Aorta (tissue), 5 donors: ENCODE measurements around the gene CACNA1B. TPM values are rescaled to one million over a fixed set of nuclear protein-coding genes. Genes with fewer than 3 reads are reported as not detected.

ENCODE experiments used
- ATAC-seq: fragments of 200-7000 bp; cut with Tn5 transposase; one replicate; pipeline ENCODE4 v1.9.1; 2022; ENCODE audit warnings: moderate library complexity; ENCODE audit not compliant: low FRiP score
- DNase-seq, 2 donors: peaks; one replicate each; pipeline ENCODE4 v3.0.0-alpha.2; 2020
- H3K27ac ChIP-seq, 2 donors: one replicate each; pipeline ENCODE4 v1.5.1; 2013; ENCODE audit warnings: low read length in 2 of 2, mild to moderate bottlenecking in 2 of 2, moderate library complexity in 2 of 2, control low read depth in 1 of 2, inconsistent platforms in 1 of 2, low read depth in 1 of 2
- H3K27me3 ChIP-seq, 2 donors: one replicate each; pipeline ENCODE4 v1.6.1; 2013; ENCODE audit warnings: control low read depth in 1 of 2, low read length in 1 of 2, mild to moderate bottlenecking in 1 of 2, moderate library complexity in 1 of 2; ENCODE audit not compliant: insufficient read depth in 2 of 2, control insufficient read depth in 1 of 2
- H3K36me3 ChIP-seq, 2 donors: one replicate each; pipeline ENCODE4 v1.6.1; 2013; ENCODE audit warnings: control low read depth in 1 of 2, low read length in 1 of 2, mild to moderate bottlenecking in 1 of 2; ENCODE audit not compliant: insufficient read depth in 2 of 2, control insufficient read depth in 1 of 2
- H3K4me1 ChIP-seq, 2 donors: one replicate each; pipeline ENCODE4 v1.6.1; 2013; ENCODE audit warnings: low read length in 2 of 2, control low read depth in 1 of 2, mild to moderate bottlenecking in 1 of 2, moderate library complexity in 1 of 2; ENCODE audit not compliant: insufficient read depth in 2 of 2, control insufficient read depth in 1 of 2
- H3K4me3 ChIP-seq, 2 donors: one replicate each; pipeline ENCODE4 v1.5.1; 2013; ENCODE audit warnings: low read length in 2 of 2, control low read depth in 1 of 2, mild to moderate bottlenecking in 1 of 2
- H3K9me3 ChIP-seq: one replicate; pipeline ENCODE4 v1.6.1; 2013; ENCODE audit warnings: mild to moderate bottlenecking, low read length; ENCODE audit not compliant: control insufficient read depth
- WGBS, 2 donors: extraction: QIAGEN DNeasy Blood & Tissue Kit; methylation state at CpG; one replicate each; pipeline ENCODE4 v1.1.7; 2013; 5-methylcytosine and 5-hydroxymethylcytosine counted together
- intact Hi-C, 2 donors: fragments of 100-400 bp; cut with DNase I; formaldehyde crosslinking; loops; one replicate each; pipeline versions ENCODE4 v1.14.2 to v1.15.0; 2022
- polyA plus RNA-seq, 2 donors: library from polyadenylated mRNA; stranded (reverse); fragments of 200-250 nt; gene quantifications; one replicate each; pipeline ENCODE4 v1.2.3, GENCODE V29; 2013
- total RNA-seq, 2 donors: library from RNA; stranded (reverse); fragmentation: NEBNext Ultra II Directional; extraction: Animal tissue kit (Norgen Biotek cat#: 25700); gene quantifications; one replicate each; pipeline ENCODE4 v1.2.1, GENCODE V29; 2021
- donor health status: healthy with polysubstance abuse.
- donor health status: Bipolar disorder and iron deficiency.
- donor health status: DM: no; HTN: no; CAD: no.
- donor health status: DM: no; HTN: no; CAD: no.
- donor health status: DM: yes; HTN: yes; CAD: no.

Gene CACNA1B
- total and polyA plus RNA-seq, 4 donors, result under 0.01 to 0.05 (median 0.03) TPM; not detected in 1

DNA sequence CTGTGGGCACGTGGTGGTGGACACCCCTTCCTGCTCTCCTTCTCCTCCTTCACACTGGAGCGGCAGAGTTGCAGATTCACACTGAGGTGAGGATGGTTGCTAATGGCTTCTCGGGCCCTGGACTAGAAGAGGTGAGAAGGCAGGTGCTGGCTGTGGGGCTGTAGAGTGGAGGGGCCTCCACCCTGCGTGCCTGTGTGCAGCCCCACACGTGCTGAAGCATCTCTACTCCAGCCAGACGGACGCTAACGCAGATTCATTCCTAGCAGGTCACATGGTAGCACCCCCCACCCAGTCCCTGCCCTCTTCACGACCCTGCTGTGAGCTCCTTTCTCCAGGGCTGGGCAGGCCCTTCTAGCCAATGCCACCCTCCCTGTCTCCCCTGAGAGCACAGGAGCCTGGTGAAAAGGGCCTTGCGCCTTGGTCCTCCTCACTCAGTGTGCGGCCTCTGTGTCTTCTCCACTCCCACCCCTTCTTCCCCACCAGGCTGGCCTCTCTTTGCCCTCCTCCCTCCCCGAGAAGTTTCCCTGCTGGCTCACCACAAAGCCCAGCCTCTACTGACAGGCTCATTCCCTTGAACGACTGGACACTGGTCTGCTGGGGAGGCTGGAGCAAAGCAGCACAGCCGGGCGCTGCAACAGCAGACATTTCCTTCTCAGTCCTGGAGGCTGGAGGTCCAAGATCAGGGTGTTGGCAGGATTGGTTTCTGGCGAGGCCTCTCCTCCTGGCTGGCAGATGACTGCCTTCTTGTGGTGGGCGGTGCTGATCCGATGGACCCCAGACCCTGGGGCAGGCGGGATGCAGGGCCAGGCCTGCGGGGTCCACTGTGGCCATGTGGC, 14.2 kb downstream of the CACNA1B start:
- H3K36me3 ChIP-seq, result no peaks in the 10 kb centered on the region
- H3K4me3 ChIP-seq, result no peak overlapping the region
- intact Hi-C loops, result no loop called here
- peak in 1 of 2 donors; percentile 58 for DNase-seq
- no peak overlapping the region for H3K27ac ChIP-seq
- no peaks in the 10 kb centered on the region for H3K27me3 ChIP-seq
- no peaks in the 10 kb centered on the region for H3K4me1 ChIP-seq
- WGBS, 2 donors, result 61 to 65% methylated on average over 20 of the region's 20 CpGs
- no peaks in the 10 kb centered on the region for H3K9me3 ChIP-seq
- no peak for ATAC-seq

DNA sequence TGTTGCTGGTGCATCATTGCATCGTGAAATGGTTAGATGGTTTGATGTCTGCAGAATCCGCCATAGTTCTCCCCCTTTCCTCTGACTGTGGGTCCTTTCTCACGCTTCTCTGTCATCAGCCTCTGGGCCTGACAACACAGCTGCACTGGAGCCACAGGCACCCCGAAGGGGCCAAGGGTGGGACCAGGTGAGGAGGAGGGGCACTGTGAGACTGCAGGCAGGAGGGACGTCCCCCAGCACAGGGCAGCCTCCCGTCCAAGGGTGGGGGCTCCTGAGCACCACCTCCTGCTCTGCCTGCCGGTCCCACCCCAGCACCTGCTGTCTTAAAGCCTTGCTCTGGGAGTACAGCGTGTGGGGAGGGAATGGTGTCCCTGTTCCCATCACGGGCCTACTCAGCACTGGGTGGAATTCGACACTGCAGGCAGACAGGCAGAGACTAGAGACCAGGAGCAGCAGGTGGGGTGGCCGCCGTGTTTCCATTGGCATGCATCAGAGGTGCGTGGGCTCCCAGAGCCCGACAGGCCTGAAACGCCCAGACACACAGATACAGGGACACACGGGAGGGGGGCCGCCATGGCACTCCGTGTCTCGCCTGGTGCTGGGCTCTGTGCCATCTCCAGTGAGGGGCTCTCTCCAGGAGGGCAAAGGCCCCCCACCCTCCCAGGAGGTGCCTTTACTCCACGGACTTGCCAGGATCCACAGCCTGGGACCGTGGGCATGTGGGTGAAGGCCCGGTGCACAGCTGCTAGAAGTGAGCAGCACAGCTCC, 15.0 kb downstream of the CACNA1B start:
- no peak for ATAC-seq

DNA sequence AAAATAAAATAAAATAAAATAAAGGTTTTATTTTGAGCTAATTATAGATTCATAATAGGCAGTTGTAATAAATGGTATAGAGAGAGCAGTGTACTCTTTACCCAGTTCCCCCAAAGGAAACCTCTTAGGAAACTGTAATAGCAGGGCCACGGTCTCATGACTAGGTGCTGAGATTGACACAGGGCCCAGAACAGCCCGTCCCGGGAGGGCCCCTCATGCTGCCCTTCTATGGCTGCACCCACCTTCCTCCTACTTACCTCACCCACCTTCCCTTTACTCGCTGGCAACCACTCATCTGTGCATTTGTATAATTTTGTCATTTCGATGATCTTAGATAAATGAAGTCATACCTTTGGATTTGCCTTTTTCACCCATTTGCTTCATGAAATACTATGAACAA, 16.1 kb downstream of the CACNA1B start:
- WGBS, 2 donors, result 79 to 81% methylated on average over 5 of the region's 5 CpGs
- Histone ChIP-seq H3K4me1 (no peaks in the 10 kb centered on the region), H3K27me3 (no peaks in the 10 kb centered on the region), H3K9me3 (no peaks in the 10 kb centered on the region), H3K27ac (no peak overlapping the region), H3K36me3 (no peaks in the 10 kb centered on the region), H3K4me3 (no peak overlapping the region)
- DNase-seq (peak in 1 of 2 donors; percentile 9), ATAC-seq (no peak)
- intact Hi-C loops, result no loop called here

More for the DNA sequence above, 15.0 kb downstream of the CACNA1B start:
- 72 to 75% methylated on average over 20 to 22 of the region's 22 CpGs for WGBS, 2 donors
- intact Hi-C loops, result no loop called here
- no peaks in the 10 kb centered on the region for H3K27me3 ChIP-seq
- DNase-seq, result peak in 1 of 2 donors; percentile 68
- H3K36me3 ChIP-seq, result no peaks in the 10 kb centered on the region
- H3K4me3 ChIP-seq, result no peak overlapping the region
- no peak overlapping the region for H3K27ac ChIP-seq
- H3K9me3 ChIP-seq, result no peaks in the 10 kb centered on the region
- no peaks in the 10 kb centered on the region for H3K4me1 ChIP-seq

DNA sequence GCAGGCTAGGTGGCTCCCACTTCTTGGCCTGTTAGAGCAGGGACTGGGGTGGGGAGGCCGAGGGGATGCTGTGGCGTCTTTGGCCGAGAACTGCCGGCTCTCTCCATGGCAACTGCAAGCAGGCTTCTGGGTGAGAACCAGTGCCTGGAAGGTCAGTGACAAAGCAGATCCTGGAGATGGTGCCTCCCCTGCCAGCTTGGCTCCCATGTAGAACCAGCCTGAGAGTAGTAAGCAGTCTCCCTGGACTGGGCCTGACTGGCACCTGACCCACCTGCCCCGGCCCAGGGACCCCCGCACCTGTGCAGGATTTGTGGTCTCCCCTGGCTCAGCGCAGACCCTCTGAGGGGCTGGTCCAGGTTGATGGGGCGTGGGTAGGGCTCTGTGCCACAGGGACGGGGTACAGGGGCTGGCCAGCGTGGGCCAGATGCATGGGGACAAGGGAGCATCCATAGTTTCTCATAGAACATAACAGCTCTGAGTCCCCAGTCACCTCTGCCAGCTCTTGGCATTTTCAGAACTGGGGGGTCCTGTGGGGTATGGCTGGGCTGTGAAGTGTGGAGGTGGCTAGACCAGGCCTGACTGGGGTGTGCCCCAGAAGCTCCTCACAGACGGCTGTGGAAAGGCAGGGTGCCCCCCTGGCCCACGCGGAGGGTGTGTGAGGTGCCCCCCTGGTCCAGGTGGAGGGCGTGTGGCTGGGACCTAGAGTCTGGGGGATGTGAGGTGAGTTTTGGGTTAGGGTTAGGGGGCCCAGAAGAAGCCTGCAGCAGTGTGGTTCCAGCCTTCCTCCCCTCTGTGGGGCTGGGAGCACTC, 22.2 kb downstream of the CACNA1B start:
- no peaks in the 10 kb centered on the region for H3K27me3 ChIP-seq
- ATAC-seq (no peak), DNase-seq (peak in 1 of 2 donors; percentile 37)
- H3K27ac ChIP-seq, result no peak overlapping the region
- no peaks in the 10 kb centered on the region for H3K36me3 ChIP-seq
- no peaks in the 10 kb centered on the region for H3K4me1 ChIP-seq
- H3K9me3 ChIP-seq, result peaks cover 6% of the 10 kb centered on the region
- H3K4me3 ChIP-seq, result no peak overlapping the region
- WGBS, 2 donors, result 79 to 82% methylated on average over 14 of the region's 14 CpGs
- intact Hi-C loops, result no loop called here

DNA sequence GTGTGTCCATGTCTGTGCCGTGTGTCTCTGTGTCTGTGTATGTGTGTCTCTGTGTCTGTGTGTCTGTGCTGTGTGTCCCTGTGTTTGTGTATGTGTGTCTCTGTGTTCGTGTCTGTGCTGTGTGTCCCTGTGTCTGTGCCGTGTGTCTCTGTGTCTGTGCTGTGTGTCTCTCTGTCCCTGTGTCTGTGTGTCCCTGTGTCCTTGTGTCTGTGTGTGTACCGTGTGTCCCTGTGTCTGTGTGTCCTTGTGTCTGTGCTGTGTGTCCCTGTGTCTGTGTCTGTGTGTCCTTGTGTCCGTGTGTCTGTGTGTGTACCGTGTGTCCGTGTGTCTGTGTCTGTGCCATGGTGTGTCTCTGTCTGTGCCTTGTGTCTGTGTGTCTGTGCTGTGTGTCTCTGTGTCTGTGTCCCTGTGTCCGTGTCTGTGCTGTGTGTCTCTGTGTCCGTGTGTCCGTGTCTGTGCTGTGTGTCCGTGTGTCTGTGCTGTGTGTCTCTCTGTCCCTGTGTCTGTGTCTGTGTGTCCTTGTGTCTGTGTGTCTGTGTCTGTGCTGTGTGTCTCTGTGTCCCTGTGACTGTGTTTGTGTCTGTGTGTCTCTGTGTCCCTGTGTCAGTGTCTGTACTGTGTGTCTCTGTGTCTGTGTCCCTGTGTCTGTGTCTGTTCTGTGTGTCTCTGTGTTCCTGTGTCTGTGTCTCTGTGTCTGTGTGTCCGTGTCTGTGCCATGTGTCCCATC, 23.2 kb downstream of the CACNA1B start:
- Histone ChIP-seq H3K27me3 (no peaks in the 10 kb centered on the region), H3K27ac (no peak overlapping the region), H3K36me3 (no peaks in the 10 kb centered on the region), H3K4me3 (no peak overlapping the region), H3K9me3 (peaks cover 6% of the 10 kb centered on the region), H3K4me1 (no peaks in the 10 kb centered on the region)
- DNase-seq (peak in 1 of 2 donors; percentile 23), ATAC-seq (no peak)
- intact Hi-C loops, result no loop called here
- 90 to 93% methylated on average over 12 of the region's 12 CpGs for WGBS, 2 donors

DNA sequence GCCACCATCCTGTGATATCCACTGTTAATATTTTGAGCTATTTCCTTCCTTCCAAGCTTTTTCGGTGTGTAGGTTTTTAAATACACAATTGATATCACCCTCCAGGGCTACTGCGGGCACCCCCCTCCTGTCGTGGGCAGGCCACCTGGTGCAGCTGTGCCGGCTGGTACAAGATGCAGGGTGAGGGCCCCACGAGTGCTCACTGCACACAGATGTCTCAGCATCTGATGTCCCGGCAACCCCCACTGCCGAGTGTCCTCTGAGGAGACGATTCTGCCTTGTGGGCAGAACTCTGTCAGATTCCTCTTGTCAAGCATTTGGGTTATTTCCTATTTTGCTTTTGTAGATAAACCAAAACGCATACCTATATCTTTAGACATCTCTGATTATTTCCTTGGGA, 25.1 kb downstream of the CACNA1B start:
- no peaks in the 10 kb centered on the region for H3K27me3 ChIP-seq
- peaks cover 6% of the 10 kb centered on the region for H3K9me3 ChIP-seq
- intact Hi-C loops, result no loop called here
- WGBS, 2 donors, result 75 to 82% methylated on average over 9 of the region's 9 CpGs
- H3K36me3 ChIP-seq, result no peaks in the 10 kb centered on the region
- no peaks in the 10 kb centered on the region for H3K4me1 ChIP-seq
- ATAC-seq (no peak), DNase-seq (peak in 1 of 2 donors; percentile 53)
- H3K27ac ChIP-seq, result no peak overlapping the region
- no peak overlapping the region for H3K4me3 ChIP-seq

DNA sequence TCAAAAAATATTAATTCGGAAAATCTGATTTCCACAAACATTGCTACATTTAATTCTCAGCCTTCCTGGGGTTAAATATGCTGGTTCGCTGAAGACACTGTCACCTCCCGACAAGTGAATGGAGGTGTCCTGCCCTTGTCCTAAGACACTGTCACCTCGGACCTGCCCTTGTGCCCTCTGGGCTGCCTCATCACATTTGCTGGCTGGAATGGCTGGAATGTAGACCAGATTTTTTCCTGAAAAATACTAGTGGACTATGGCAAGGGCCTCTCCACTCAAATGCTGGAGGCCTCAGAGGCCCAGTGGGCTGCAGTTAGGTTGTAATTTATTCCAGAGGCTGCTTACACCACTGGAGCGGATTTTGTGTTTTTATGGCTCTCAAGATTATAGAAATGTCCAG, 28.2 kb downstream of the CACNA1B start:
- ATAC-seq, result no peak
- intact Hi-C loops, result no loop called here
- Histone ChIP-seq H3K27me3 (no peaks in the 10 kb centered on the region), H3K4me3 (no peak overlapping the region), H3K9me3 (peaks cover 5% of the 10 kb centered on the region), H3K36me3 (no peaks in the 10 kb centered on the region), H3K27ac (no peak overlapping the region), H3K4me1 (no peaks in the 10 kb centered on the region)
- 43 to 55% methylated on average over 5 of the region's 5 CpGs for WGBS, 2 donors
- DNase-seq, result peak in 1 of 2 donors; percentile 19

DNA sequence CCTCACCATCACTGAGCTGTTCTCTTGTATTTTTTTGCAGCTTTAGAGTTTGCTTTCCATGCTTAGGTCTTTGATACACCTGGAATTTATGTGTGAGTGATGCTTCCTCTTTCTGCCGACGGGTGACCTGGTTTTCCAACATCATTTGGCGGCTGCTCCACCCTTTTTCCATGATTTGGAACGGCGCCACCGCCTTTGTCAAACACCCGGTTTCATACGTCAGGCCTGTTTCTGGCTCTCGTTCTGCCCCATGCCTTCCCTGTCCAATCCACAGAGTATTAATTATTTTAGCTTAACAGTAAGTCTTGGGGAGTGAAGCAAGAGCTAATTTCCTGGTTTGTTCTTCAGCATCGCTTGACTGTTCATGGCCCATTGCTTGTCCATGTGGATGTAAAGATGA, 30.2 kb downstream of the CACNA1B start:
- DNase-seq (no peak), ATAC-seq (no peak)
- 76 to 86% methylated on average over 10 of the region's 10 CpGs for WGBS, 2 donors
- Histone ChIP-seq H3K27me3 (no peaks in the 10 kb centered on the region), H3K27ac (no peak overlapping the region), H3K9me3 (no peaks in the 10 kb centered on the region), H3K4me3 (no peak overlapping the region), H3K36me3 (no peaks in the 10 kb centered on the region), H3K4me1 (no peaks in the 10 kb centered on the region)
- intact Hi-C loops, result no loop called here
